IgD-negative memory B cell (primary cell): ENCODE data around the gene ARL6IP1. TPM values are rescaled to one million over a fixed set of nuclear protein-coding genes. Genes with fewer than 3 reads are reported as not detected.
"Not testable (repeated sequence)": the region's sequence is repeated elsewhere in the genome, so short reads cannot be mapped to it uniquely, and the experiment has no call there.

Experiments used
- H3K27ac Mint-ChIP-seq, 3 donors: one replicate each; pipeline ENCODE4 v1.8.0; 2020 to 2022; ENCODE audit warnings: mild to moderate bottlenecking in 3 of 3, mixed read lengths in 3 of 3, moderate library complexity in 1 of 3
- H3K27me3 Mint-ChIP-seq: one replicate; pipeline ENCODE4 v1.8.0; 2021; ENCODE audit warnings: mixed read lengths
- H3K36me3 Mint-ChIP-seq: one replicate; pipeline ENCODE4 v1.8.0; 2020; ENCODE audit warnings: mild to moderate bottlenecking, mixed read lengths
- H3K4me1 Mint-ChIP-seq, 3 donors: one replicate each; pipeline ENCODE4 v1.8.0; 2020 to 2022; ENCODE audit warnings: mixed read lengths in 3 of 3, mild to moderate bottlenecking in 1 of 3
- H3K4me3 Mint-ChIP-seq, 4 donors: one replicate each; pipeline ENCODE4 v1.8.0; 2020 to 2022; ENCODE audit warnings: mild to moderate bottlenecking in 4 of 4, mixed read lengths in 4 of 4, moderate library complexity in 3 of 4
- H3K9me3 Mint-ChIP-seq, 3 donors: one replicate each; pipeline ENCODE4 v1.8.0; 2020 to 2021; ENCODE audit warnings: mixed read lengths in 3 of 3, mild to moderate bottlenecking in 1 of 3
- polyA plus RNA-seq: library from polyadenylated mRNA; unstranded; fragments of 300-500 nt; fragmentation: Illumina TruSeq; gene quantifications from one replicate; pipeline ENCODE4 v1.2.3, GENCODE V29; 2021

ARL6IP1 gene
- polyA plus RNA-seq, 1 donor from 2014 or later = 142 TPM

- peak overlapping the region; percentile 95 to 98 (median 98) for H3K4me3 Mint-ChIP-seq
- H3K36me3 Mint-ChIP-seq = peaks cover 12% of the 10 kb centered on the region
- peaks cover 31 to 43% (median 33%) of the 10 kb centered on the region in 3 donors for H3K4me1 Mint-ChIP-seq
- peaks cover 2% of the 10 kb centered on the region for H3K27me3 Mint-ChIP-seq
- peaks cover 0 to 2% (median 0%) of the 10 kb centered on the region in 3 donors for H3K9me3 Mint-ChIP-seq
- peak overlapping the region; percentile 79 to 96 (median 95) for H3K27ac Mint-ChIP-seq
Measured at GRCh38 chr16:18788828-18789514, 12.4 kb downstream of the ARL6IP1 start.

GRCh38 chr16:18784917-18785623 is 16.3 kb downstream of the ARL6IP1 start:
- peaks cover 5% of the 10 kb centered on the region for H3K36me3 Mint-ChIP-seq
- peaks cover under 1% of the 10 kb centered on the region for H3K27me3 Mint-ChIP-seq
- H3K4me3 Mint-ChIP-seq = peak overlapping the region; percentile 12 to 97 (median 39)
- H3K27ac Mint-ChIP-seq = peak overlapping the region in 1 of 3 donors; percentile 23
- H3K4me1 Mint-ChIP-seq = peaks cover 29 to 45% (median 29%) of the 10 kb centered on the region in 3 donors
- H3K9me3 Mint-ChIP-seq = no peaks in the 10 kb centered on the region

- peak overlapping the region in 1 of 3 donors; percentile 23 for H3K27ac Mint-ChIP-seq
- H3K9me3 Mint-ChIP-seq = no peaks in the 10 kb centered on the region
- no peaks in the 10 kb centered on the region for H3K27me3 Mint-ChIP-seq
- H3K4me3 Mint-ChIP-seq = peak overlapping the region in 1 of 4 donors; percentile 12
- peaks cover 5% of the 10 kb centered on the region for H3K36me3 Mint-ChIP-seq
- peaks cover 17 to 37% (median 27%) of the 10 kb centered on the region in 3 donors for H3K4me1 Mint-ChIP-seq
Measured at GRCh38 chr16:18783430-18784341, 17.7 kb downstream of the ARL6IP1 start.

- Mint-ChIP-seq H3K36me3 (peaks cover 6% of the 10 kb centered on the region), H3K4me1 (peaks cover 10 to 29% (median 19%) of the 10 kb centered on the region in 3 donors)
Measured at GRCh38 chr16:18782697-18783429, 18.5 kb downstream of the ARL6IP1 start.

GRCh38 chr16:18781232-18781631 is 20.1 kb downstream of the ARL6IP1 start:
- peaks cover 0 to 19% (median 9%) of the 10 kb centered on the region in 3 donors for H3K4me1 Mint-ChIP-seq
- H3K4me3 Mint-ChIP-seq, H3K9me3 Mint-ChIP-seq, H3K27ac Mint-ChIP-seq, H3K27me3 Mint-ChIP-seq, H3K36me3 Mint-ChIP-seq: not testable (repeated sequence)

More at GRCh38 chr16:18782697-18783429, 18.5 kb downstream of the ARL6IP1 start:
- H3K4me3 Mint-ChIP-seq = no peak overlapping the region
- H3K27me3 Mint-ChIP-seq = no peaks in the 10 kb centered on the region
- H3K9me3 Mint-ChIP-seq = no peaks in the 10 kb centered on the region
- no peak overlapping the region for H3K27ac Mint-ChIP-seq

GRCh38 chr16:18780460-18781026 is 20.8 kb downstream of the ARL6IP1 start:
- not testable (repeated sequence) for H3K27me3 Mint-ChIP-seq, H3K36me3 Mint-ChIP-seq, H3K4me3 Mint-ChIP-seq, H3K27ac Mint-ChIP-seq, H3K9me3 Mint-ChIP-seq
- H3K4me1 Mint-ChIP-seq = peaks cover 0 to 12% (median 6%) of the 10 kb centered on the region in 3 donors

GRCh38 chr16:18777664-18778063 is 23.7 kb downstream of the ARL6IP1 start:
- H3K4me1 Mint-ChIP-seq, H3K9me3 Mint-ChIP-seq, H3K27me3 Mint-ChIP-seq, H3K27ac Mint-ChIP-seq, H3K36me3 Mint-ChIP-seq, H3K4me3 Mint-ChIP-seq: not testable (repeated sequence)

GRCh38 chr16:18776334-18776733 is 25.0 kb downstream of the ARL6IP1 start:
- H3K9me3 Mint-ChIP-seq, H3K4me1 Mint-ChIP-seq, H3K36me3 Mint-ChIP-seq, H3K27me3 Mint-ChIP-seq, H3K4me3 Mint-ChIP-seq: not testable (repeated sequence)
- peak overlapping the region in 1 of 3 donors; percentile 10 for H3K27ac Mint-ChIP-seq

- not testable (repeated sequence) for H3K4me3 Mint-ChIP-seq, H3K27ac Mint-ChIP-seq, H3K36me3 Mint-ChIP-seq, H3K27me3 Mint-ChIP-seq, H3K9me3 Mint-ChIP-seq, H3K4me1 Mint-ChIP-seq
Measured at GRCh38 chr16:18774651-18775050, 26.7 kb downstream of the ARL6IP1 start.

- H3K27ac Mint-ChIP-seq = not testable (repeated sequence)
Measured at GRCh38 chr16:18772171-18772570, 29.2 kb downstream of the ARL6IP1 start.

GRCh38 chr16:18770336-18770962 is 30.9 kb downstream of the ARL6IP1 start:
- H3K36me3 Mint-ChIP-seq, H3K27ac Mint-ChIP-seq, H3K4me1 Mint-ChIP-seq, H3K9me3 Mint-ChIP-seq, H3K27me3 Mint-ChIP-seq, H3K4me3 Mint-ChIP-seq: not testable (repeated sequence)

More at GRCh38 chr16:18772171-18772570, 29.2 kb downstream of the ARL6IP1 start:
- not testable (repeated sequence) for H3K9me3 Mint-ChIP-seq, H3K27me3 Mint-ChIP-seq, H3K36me3 Mint-ChIP-seq, H3K4me1 Mint-ChIP-seq, H3K4me3 Mint-ChIP-seq

GRCh38 chr16:18767217-18767616 is 34.1 kb downstream of the ARL6IP1 start:
- H3K4me1 Mint-ChIP-seq, H3K4me3 Mint-ChIP-seq, H3K9me3 Mint-ChIP-seq, H3K27ac Mint-ChIP-seq, H3K27me3 Mint-ChIP-seq, H3K36me3 Mint-ChIP-seq: not testable (repeated sequence)

- H3K4me3 Mint-ChIP-seq, H3K36me3 Mint-ChIP-seq: not testable (repeated sequence)
Measured at GRCh38 chr16:18762713-18763112, 38.6 kb downstream of the ARL6IP1 start.

More at GRCh38 chr16:18762713-18763112, 38.6 kb downstream of the ARL6IP1 start:
- H3K27ac Mint-ChIP-seq, H3K27me3 Mint-ChIP-seq, H3K9me3 Mint-ChIP-seq, H3K4me1 Mint-ChIP-seq: not testable (repeated sequence)
